ENCODE measurements around the gene CD101. TPM values are rescaled to one million over a fixed set of nuclear protein-coding genes. Genes with fewer than 3 reads are reported as not detected.

The CD101 gene
- total RNA-seq, 3 donors from 2014 or later: 0.32 to 3.9 (median 0.73) TPM

GRCh38 chr1:117003223-117003875 is 1.8 kb downstream of the CD101 start:
- DNase-seq (ENCODE audit: low spot score in 2 of 2): no peak
- Histone ChIP-seq H3K27ac (no peak overlapping the region), H3K4me1 (no peaks in the 10 kb centered on the region), H3K36me3 (no peaks in the 10 kb centered on the region), H3K4me3 (no peak overlapping the region), H3K27me3 (no peaks in the 10 kb centered on the region), H3K9me3 (no peaks in the 10 kb centered on the region)
- TF ChIP-seq POLR2A (IDR thresholded peaks at IDR 0.05): no peak
- no peak for TF ChIP-seq CTCF (IDR thresholded peaks at IDR 0.05)
- intact Hi-C loops (cut with DNase I; ENCODE audit: low total_unique reads): no loop called here

- Histone ChIP-seq H3K36me3 (no peaks in the 10 kb centered on the region), H3K27me3 (no peaks in the 10 kb centered on the region), H3K4me3 (no peak overlapping the region), H3K4me1 (no peaks in the 10 kb centered on the region), H3K9me3 (no peaks in the 10 kb centered on the region), H3K27ac (no peak overlapping the region)
- intact Hi-C loops (cut with DNase I; ENCODE audit: low total_unique reads): no loop called here
- no peak for DNase-seq (ENCODE audit: low spot score in 2 of 2)
- TF ChIP-seq POLR2AphosphoS5 (IDR thresholded peaks at IDR 0.05): no peak
- no peak for TF ChIP-seq CTCF (IDR thresholded peaks at IDR 0.05)
- TF ChIP-seq POLR2A (IDR thresholded peaks at IDR 0.05): no peak
Measured at GRCh38 chr1:117007719-117008013, 6.1 kb downstream of the CD101 start.

GRCh38 chr1:117008656-117009055 is 7.1 kb downstream of the CD101 start:
- Histone ChIP-seq H3K27ac (no peak overlapping the region), H3K9me3 (no peaks in the 10 kb centered on the region), H3K36me3 (no peaks in the 10 kb centered on the region), H3K27me3 (no peaks in the 10 kb centered on the region), H3K4me1 (no peaks in the 10 kb centered on the region), H3K4me3 (no peak overlapping the region)
- DNase-seq (ENCODE audit: low spot score in 2 of 2): no peak
- intact Hi-C loops (cut with DNase I; ENCODE audit: low total_unique reads): no loop called here
- TF ChIP-seq POLR2A (IDR thresholded peaks at IDR 0.05) (no peak), POLR2AphosphoS5 (IDR thresholded peaks at IDR 0.05) (no peak), CTCF (IDR thresholded peaks at IDR 0.05) (no peak)

- Histone ChIP-seq H3K9me3 (no peaks in the 10 kb centered on the region), H3K27me3 (no peaks in the 10 kb centered on the region), H3K4me3 (no peak overlapping the region), H3K4me1 (no peaks in the 10 kb centered on the region), H3K36me3 (no peaks in the 10 kb centered on the region), H3K27ac (no peak overlapping the region)
- no peak for DNase-seq (ENCODE audit: low spot score in 2 of 2)
- TF ChIP-seq CTCF (IDR thresholded peaks at IDR 0.05) (no peak), POLR2AphosphoS5 (IDR thresholded peaks at IDR 0.05) (no peak)
- intact Hi-C loops (cut with DNase I; ENCODE audit: low total_unique reads): no loop called here
Measured at GRCh38 chr1:117009132-117009531, 7.6 kb downstream of the CD101 start.

- Histone ChIP-seq H3K4me3 (no peak overlapping the region), H3K4me1 (no peaks in the 10 kb centered on the region), H3K27me3 (no peaks in the 10 kb centered on the region), H3K9me3 (no peaks in the 10 kb centered on the region), H3K27ac (no peak overlapping the region), H3K36me3 (no peaks in the 10 kb centered on the region)
- TF ChIP-seq POLR2A (IDR thresholded peaks at IDR 0.05) (no peak), CTCF (IDR thresholded peaks at IDR 0.05) (no peak), POLR2AphosphoS5 (IDR thresholded peaks at IDR 0.05) (no peak)
- no peak for DNase-seq (ENCODE audit: low spot score in 2 of 2)
- intact Hi-C loops (cut with DNase I; ENCODE audit: low total_unique reads): no loop called here
Measured at GRCh38 chr1:117010310-117010969, 8.9 kb downstream of the CD101 start.
